ENCODE measurements around the gene FGR.

GRCh38 chr1:27618341-27619082 is 16.5 kb downstream of the FGR start:
- TF ChIP-seq, protein P1, sequence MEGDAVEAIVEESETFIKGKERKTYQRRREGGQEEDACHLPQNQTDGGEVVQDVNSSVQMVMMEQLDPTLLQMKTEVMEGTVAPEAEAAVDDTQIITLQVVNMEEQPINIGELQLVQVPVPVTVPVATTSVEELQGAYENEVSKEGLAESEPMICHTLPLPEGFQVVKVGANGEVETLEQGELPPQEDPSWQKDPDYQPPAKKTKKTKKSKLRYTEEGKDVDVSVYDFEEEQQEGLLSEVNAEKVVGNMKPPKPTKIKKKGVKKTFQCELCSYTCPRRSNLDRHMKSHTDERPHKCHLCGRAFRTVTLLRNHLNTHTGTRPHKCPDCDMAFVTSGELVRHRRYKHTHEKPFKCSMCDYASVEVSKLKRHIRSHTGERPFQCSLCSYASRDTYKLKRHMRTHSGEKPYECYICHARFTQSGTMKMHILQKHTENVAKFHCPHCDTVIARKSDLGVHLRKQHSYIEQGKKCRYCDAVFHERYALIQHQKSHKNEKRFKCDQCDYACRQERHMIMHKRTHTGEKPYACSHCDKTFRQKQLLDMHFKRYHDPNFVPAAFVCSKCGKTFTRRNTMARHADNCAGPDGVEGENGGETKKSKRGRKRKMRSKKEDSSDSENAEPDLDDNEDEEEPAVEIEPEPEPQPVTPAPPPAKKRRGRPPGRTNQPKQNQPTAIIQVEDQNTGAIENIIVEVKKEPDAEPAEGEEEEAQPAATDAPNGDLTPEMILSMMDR (IDR thresholded peaks at IDR 0.05; ENCODE audit: low read depth, low read length, poor library complexity, severe bottlenecking) = no peak
- TF ChIP-seq EZH2phosphoT487 (IDR thresholded peaks at IDR 0.05; ENCODE audit: borderline replicate concordance, low read length) = no peak

Data from DOHH2 (cell line).